HCT116 (cell line): ENCODE results near the gene CYGB.

ENCODE experiments used
- EGR1 ChIP-seq: IDR thresholded peaks from 2 replicates; pipeline ENCODE4 v1.6.1; 2012; ENCODE audit warnings: low read depth
- EZH2phosphoT487 ChIP-seq: fragments of 200-600 bp; IDR thresholded peaks from 2 replicates; pipeline ENCODE4 v1.6.1; 2018; ENCODE audit warnings: antibody characterized with exemption, borderline replicate concordance
- FOSL1 ChIP-seq: IDR thresholded peaks from 2 replicates; pipeline ENCODE4 v1.6.1; 2012; ENCODE audit warnings: low read depth
- JUND ChIP-seq: IDR thresholded peaks from 2 replicates; pipeline ENCODE4 v1.6.1; 2012
- POLR2A ChIP-seq: IDR thresholded peaks from 2 replicates; pipeline ENCODE4 v1.7.0; 2011; ENCODE audit warnings: borderline replicate concordance; ENCODE audit not compliant: insufficient read depth, insufficient read length; ENCODE audit errors: extremely low read depth
- SP1 ChIP-seq: IDR thresholded peaks from 2 replicates; pipeline ENCODE4 v1.6.1; 2012; ENCODE audit warnings: low read depth
- SRF ChIP-seq: IDR thresholded peaks from 2 replicates; pipeline ENCODE4 v1.6.1; 2012; ENCODE audit warnings: low read depth
- TCF7L2 ChIP-seq: IDR thresholded peaks from 2 replicates; pipeline ENCODE4 v1.7.0; 2011; ENCODE audit warnings: borderline replicate concordance, inconsistent platforms; ENCODE audit not compliant: insufficient read depth, insufficient read length; ENCODE audit errors: extremely low read depth
- YY1 ChIP-seq: IDR thresholded peaks from 2 replicates; pipeline ENCODE4 v1.6.1; 2011; ENCODE audit warnings: low read length, low read depth, moderate library complexity, mild to moderate bottlenecking; ENCODE audit not compliant: insufficient replicate concordance; ENCODE audit errors: extremely low read depth
- ZNF274 ChIP-seq: fragments of 200-500 bp; sonication (Bioruptor generic); IDR thresholded peaks from 2 replicates; pipeline ENCODE4 v1.6.1; 2014; ENCODE audit warnings: mild to moderate bottlenecking, low read depth, low read length, inconsistent platforms
- TF ChIP-seq, protein P1 (sequence below), 3 experiments: fragments of 200-600 bp in 1 of 3; sonication (generic) in 1 of 3; IDR thresholded peaks in 2 of 3; conservative IDR thresholded peaks in 1 of 3; 2 replicates each; pipeline ENCODE4 v1.5.1; 2012 to 2017; ENCODE audit warnings: low read depth in 2 of 3, low read length in 2 of 3, antibody characterized with exemption in 1 of 3, borderline replicate concordance in 1 of 3, control low read depth in 1 of 3, mild to moderate bottlenecking in 1 of 3, mixed read lengths in 1 of 3, mixed run types in 1 of 3, moderate library complexity in 1 of 3; ENCODE audit not compliant: insufficient read depth in 1 of 3
- TF ChIP-seq, protein P2 (sequence below): IDR thresholded peaks from 2 replicates; pipeline ENCODE4 v1.6.1; 2011; ENCODE audit warnings: mild to moderate bottlenecking, low read length, moderate library complexity; ENCODE audit not compliant: insufficient replicate concordance; ENCODE audit errors: extremely low read depth
- TF ChIP-seq, protein P3 (sequence below): IDR thresholded peaks from 2 replicates; pipeline ENCODE4 v1.6.1; 2012
- TF ChIP-seq, protein P4 (sequence below): IDR thresholded peaks from 2 replicates; pipeline ENCODE4 v1.6.1; 2012; ENCODE audit warnings: low read depth

DNA sequence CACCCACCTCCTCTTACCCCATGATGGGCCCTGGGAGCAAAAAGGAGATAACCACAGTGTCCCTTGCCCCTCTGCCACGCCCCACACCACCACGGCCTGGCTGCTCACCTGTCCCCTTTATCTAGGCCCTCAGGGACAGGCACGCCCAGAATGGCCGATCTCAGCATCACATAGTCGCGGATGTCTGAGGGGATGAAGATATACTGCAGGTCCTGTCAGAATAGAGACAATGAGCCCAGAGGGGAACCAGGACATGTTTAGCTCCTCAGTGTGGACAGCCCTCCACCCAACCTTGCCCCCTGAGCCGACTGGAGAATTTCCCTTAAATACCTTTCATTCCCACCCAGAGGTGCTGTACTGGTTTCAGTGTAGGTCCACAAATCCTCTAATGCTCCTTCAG is 32.9 kb upstream of the CYGB start:
- TF ChIP-seq, protein P1, sequence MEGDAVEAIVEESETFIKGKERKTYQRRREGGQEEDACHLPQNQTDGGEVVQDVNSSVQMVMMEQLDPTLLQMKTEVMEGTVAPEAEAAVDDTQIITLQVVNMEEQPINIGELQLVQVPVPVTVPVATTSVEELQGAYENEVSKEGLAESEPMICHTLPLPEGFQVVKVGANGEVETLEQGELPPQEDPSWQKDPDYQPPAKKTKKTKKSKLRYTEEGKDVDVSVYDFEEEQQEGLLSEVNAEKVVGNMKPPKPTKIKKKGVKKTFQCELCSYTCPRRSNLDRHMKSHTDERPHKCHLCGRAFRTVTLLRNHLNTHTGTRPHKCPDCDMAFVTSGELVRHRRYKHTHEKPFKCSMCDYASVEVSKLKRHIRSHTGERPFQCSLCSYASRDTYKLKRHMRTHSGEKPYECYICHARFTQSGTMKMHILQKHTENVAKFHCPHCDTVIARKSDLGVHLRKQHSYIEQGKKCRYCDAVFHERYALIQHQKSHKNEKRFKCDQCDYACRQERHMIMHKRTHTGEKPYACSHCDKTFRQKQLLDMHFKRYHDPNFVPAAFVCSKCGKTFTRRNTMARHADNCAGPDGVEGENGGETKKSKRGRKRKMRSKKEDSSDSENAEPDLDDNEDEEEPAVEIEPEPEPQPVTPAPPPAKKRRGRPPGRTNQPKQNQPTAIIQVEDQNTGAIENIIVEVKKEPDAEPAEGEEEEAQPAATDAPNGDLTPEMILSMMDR (IDR thresholded peaks at IDR 0.05 in 2 of 3, conservative IDR thresholded peaks at IDR 0.05 in 1 of 3; ENCODE audit: borderline replicate concordance in 1 of 3, insufficient read depth in 1 of 3, low read depth in 2 of 3, low read length in 2 of 3) = no peak
- TF ChIP-seq EGR1 (no peak), POLR2A (no peak), ZNF274 (no peak), SP1 (no peak), EZH2phosphoT487 (no peak), SRF (no peak), FOSL1 (no peak), YY1 (no peak), TCF7L2 (no peak), JUND (no peak)
- TF ChIP-seq, protein P2, sequence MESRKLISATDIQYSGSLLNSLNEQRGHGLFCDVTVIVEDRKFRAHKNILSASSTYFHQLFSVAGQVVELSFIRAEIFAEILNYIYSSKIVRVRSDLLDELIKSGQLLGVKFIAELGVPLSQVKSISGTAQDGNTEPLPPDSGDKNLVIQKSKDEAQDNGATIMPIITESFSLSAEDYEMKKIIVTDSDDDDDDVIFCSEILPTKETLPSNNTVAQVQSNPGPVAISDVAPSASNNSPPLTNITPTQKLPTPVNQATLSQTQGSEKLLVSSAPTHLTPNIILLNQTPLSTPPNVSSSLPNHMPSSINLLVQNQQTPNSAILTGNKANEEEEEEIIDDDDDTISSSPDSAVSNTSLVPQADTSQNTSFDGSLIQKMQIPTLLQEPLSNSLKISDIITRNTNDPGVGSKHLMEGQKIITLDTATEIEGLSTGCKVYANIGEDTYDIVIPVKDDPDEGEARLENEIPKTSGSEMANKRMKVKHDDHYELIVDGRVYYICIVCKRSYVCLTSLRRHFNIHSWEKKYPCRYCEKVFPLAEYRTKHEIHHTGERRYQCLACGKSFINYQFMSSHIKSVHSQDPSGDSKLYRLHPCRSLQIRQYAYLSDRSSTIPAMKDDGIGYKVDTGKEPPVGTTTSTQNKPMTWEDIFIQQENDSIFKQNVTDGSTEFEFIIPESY = no peak
- TF ChIP-seq, protein P3, sequence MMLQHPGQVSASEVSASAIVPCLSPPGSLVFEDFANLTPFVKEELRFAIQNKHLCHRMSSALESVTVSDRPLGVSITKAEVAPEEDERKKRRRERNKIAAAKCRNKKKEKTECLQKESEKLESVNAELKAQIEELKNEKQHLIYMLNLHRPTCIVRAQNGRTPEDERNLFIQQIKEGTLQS = no peak
- TF ChIP-seq, protein P4, sequence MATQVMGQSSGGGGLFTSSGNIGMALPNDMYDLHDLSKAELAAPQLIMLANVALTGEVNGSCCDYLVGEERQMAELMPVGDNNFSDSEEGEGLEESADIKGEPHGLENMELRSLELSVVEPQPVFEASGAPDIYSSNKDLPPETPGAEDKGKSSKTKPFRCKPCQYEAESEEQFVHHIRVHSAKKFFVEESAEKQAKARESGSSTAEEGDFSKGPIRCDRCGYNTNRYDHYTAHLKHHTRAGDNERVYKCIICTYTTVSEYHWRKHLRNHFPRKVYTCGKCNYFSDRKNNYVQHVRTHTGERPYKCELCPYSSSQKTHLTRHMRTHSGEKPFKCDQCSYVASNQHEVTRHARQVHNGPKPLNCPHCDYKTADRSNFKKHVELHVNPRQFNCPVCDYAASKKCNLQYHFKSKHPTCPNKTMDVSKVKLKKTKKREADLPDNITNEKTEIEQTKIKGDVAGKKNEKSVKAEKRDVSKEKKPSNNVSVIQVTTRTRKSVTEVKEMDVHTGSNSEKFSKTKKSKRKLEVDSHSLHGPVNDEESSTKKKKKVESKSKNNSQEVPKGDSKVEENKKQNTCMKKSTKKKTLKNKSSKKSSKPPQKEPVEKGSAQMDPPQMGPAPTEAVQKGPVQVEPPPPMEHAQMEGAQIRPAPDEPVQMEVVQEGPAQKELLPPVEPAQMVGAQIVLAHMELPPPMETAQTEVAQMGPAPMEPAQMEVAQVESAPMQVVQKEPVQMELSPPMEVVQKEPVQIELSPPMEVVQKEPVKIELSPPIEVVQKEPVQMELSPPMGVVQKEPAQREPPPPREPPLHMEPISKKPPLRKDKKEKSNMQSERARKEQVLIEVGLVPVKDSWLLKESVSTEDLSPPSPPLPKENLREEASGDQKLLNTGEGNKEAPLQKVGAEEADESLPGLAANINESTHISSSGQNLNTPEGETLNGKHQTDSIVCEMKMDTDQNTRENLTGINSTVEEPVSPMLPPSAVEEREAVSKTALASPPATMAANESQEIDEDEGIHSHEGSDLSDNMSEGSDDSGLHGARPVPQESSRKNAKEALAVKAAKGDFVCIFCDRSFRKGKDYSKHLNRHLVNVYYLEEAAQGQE = no peak
